ENCODE measurements around the gene SACM1L. TPM values are rescaled to one million over a fixed set of nuclear protein-coding genes. Genes with fewer than 3 reads are reported as not detected.

SACM1L gene
- total and polyA plus RNA-seq, 2 donors (not counting 3 experiments of a cell fraction or from before 2014, with no cell fraction given) = 11.9 to 39.9 TPM

DNA sequence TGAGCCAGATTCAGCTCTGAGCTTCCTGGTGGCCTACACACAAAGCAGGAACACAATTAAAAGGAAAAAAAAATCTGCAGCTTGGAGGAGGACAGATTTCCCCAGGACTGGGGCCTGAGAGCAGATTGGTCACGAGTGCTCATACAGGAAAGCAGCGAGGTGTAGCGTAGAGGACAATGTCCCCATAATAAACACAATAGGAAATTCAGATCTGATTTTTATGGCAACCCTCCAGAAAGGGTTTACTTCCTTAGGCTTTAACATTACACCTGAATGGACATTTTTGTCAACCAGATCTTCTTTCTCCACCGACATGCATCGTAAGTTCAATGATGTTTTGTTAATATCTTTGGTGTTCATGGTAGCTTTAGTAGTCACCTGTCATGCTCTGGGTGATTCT, 83.9 kb downstream of the SACM1L start:
- DNase-seq (ENCODE audit: low read depth, low spot score) (no peak), FAIRE-seq (no peak)
- Histone ChIP-seq H3K79me2 (ENCODE audit: control insufficient read depth, insufficient read depth, low read length) (no peaks in the 10 kb centered on the region), H3K27ac (ENCODE audit: insufficient read depth, low read depth, low read length) (no peak overlapping the region), H3K9me3 (replicated peaks; ENCODE audit: control insufficient read depth, insufficient read depth, low read length) (no peaks in the 10 kb centered on the region), H3K27me3 (ENCODE audit: control insufficient read depth in 2 of 2, insufficient read depth in 2 of 2, low read length in 2 of 2) (peaks cover 7 to 17% of the 10 kb centered on the region in 2 experiments), H3K9me1 (replicated peaks; ENCODE audit: control insufficient read depth, extremely low read depth, insufficient read depth, low read length) (no peaks in the 10 kb centered on the region), H4K20me1 (replicated peaks; ENCODE audit: control insufficient read depth, extremely low read depth, insufficient read depth, low read length) (no peaks in the 10 kb centered on the region), H3K4me3 (replicated peaks in 1 of 3; ENCODE audit: insufficient read depth in 1 of 3, low read depth in 1 of 3, low read length in 3 of 3) (no peak overlapping the region), H3K4me1 (ENCODE audit: control insufficient read depth, extremely low read depth, insufficient read depth, low read length) (no peaks in the 10 kb centered on the region), H3K36me3 (ENCODE audit: control insufficient read depth in 2 of 2, extremely low read depth in 1 of 2, insufficient read depth in 2 of 2, low read length in 2 of 2) (no peaks in the 10 kb centered on the region), H2AFZ (ENCODE audit: low read depth, low read length) (no peak overlapping the region), H3K4me2 (ENCODE audit: insufficient read depth, low read length) (no peak overlapping the region), H3K9ac (replicated peaks; ENCODE audit: extremely low read depth, insufficient read depth, low read length) (no peak overlapping the region)
- dilution Hi-C loops (cut with MboI; ENCODE audit: extremely low pct_ligation_motif_present, low sequenced_read_pairs) = no loop called here
- ChIA-PET CTCF (no interaction called here), POLR2A (no interaction called here)
- BruUV-seq (replicated peaks) = no TSS peak
- intact Hi-C loops (cut with micrococcal nuclease) = no loop called here
- TF ChIP-seq FOS (IDR thresholded peaks at IDR 0.05; ENCODE audit: borderline replicate concordance, insufficient read depth, low read length) (no peak), MYC (IDR thresholded peaks at IDR 0.05; ENCODE audit: low read depth, low read length) (no peak), POLR2AphosphoS5 (IDR thresholded peaks at IDR 0.05; ENCODE audit: insufficient read depth, low read depth, low read length) (no peak), EZH2 (IDR thresholded peaks at IDR 0.05; ENCODE audit: borderline replicate concordance, low read depth, low read length, severe bottlenecking) (no peak), GATA2 (IDR thresholded peaks at IDR 0.05; ENCODE audit: insufficient read depth, insufficient read length, low read depth, low read length) (no peak), CTCF (IDR thresholded peaks at IDR 0.05; ENCODE audit: extremely low read depth in 1 of 2, insufficient read depth in 1 of 2, low read depth in 1 of 2, low read length in 2 of 2) (no peak), POLR2A (IDR thresholded peaks at IDR 0.05; ENCODE audit: low read depth, low read length) (no peak), JUN (IDR thresholded peaks at IDR 0.05; ENCODE audit: borderline replicate concordance, insufficient read depth, insufficient read length, low read depth) (no peak)
- TF ChIP-seq, protein P1, sequence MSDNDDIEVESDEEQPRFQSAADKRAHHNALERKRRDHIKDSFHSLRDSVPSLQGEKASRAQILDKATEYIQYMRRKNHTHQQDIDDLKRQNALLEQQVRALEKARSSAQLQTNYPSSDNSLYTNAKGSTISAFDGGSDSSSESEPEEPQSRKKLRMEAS (IDR thresholded peaks at IDR 0.05; ENCODE audit: insufficient read depth, insufficient read length) = no peak

All from endothelial cell of umbilical vein (primary cell).